ENCODE measurements around the gene TENM4.

The TENM4 gene

GRCh38 chr11:79371724-79372123 is 69.1 kb downstream of the TENM4 start:
- DNase-seq (ENCODE audit: low read depth) = no peak
- TF ChIP-seq CTCF (conservative IDR thresholded peaks at IDR 0.05; ENCODE audit: low read depth, low read length) = no peak
- no peak overlapping the region for H3K4me3 ChIP-seq (ENCODE audit: low read depth, low read length)

- no peak for TF ChIP-seq CTCF (conservative IDR thresholded peaks at IDR 0.05; ENCODE audit: low read depth, low read length)
- H3K4me3 ChIP-seq (ENCODE audit: low read depth, low read length) = no peak overlapping the region
- no peak for DNase-seq (ENCODE audit: low read depth)
Measured at GRCh38 chr11:79371152-79371551, 69.7 kb downstream of the TENM4 start.

- no peak for DNase-seq (ENCODE audit: low read depth)
- no peak overlapping the region for H3K4me3 ChIP-seq (ENCODE audit: low read depth, low read length)
- no peak for TF ChIP-seq CTCF (conservative IDR thresholded peaks at IDR 0.05; ENCODE audit: low read depth, low read length)
Measured at GRCh38 chr11:79369055-79369454, 71.8 kb downstream of the TENM4 start.

- DNase-seq (ENCODE audit: low read depth) = no peak
- TF ChIP-seq CTCF (conservative IDR thresholded peaks at IDR 0.05; ENCODE audit: low read depth, low read length) = no peak
Measured at GRCh38 chr11:79367844-79368243, 73.0 kb downstream of the TENM4 start.

GRCh38 chr11:79366218-79366617 is 74.6 kb downstream of the TENM4 start:
- H3K4me3 ChIP-seq (ENCODE audit: low read depth, low read length) = no peak overlapping the region
- no peak for DNase-seq (ENCODE audit: low read depth)
- TF ChIP-seq CTCF (conservative IDR thresholded peaks at IDR 0.05; ENCODE audit: low read depth, low read length) = no peak

More at GRCh38 chr11:79367844-79368243, 73.0 kb downstream of the TENM4 start:
- no peak overlapping the region for H3K4me3 ChIP-seq (ENCODE audit: low read depth, low read length)

GRCh38 chr11:79363861-79364378 is 76.9 kb downstream of the TENM4 start:
- no peak overlapping the region for H3K4me3 ChIP-seq (ENCODE audit: low read depth, low read length)
- no peak for DNase-seq (ENCODE audit: low read depth)
- no peak for TF ChIP-seq CTCF (conservative IDR thresholded peaks at IDR 0.05; ENCODE audit: low read depth, low read length)

- no peak for DNase-seq (ENCODE audit: low read depth)
- no peak overlapping the region for H3K4me3 ChIP-seq (ENCODE audit: low read depth, low read length)
- TF ChIP-seq CTCF (conservative IDR thresholded peaks at IDR 0.05; ENCODE audit: low read depth, low read length) = no peak
Measured at GRCh38 chr11:79363256-79363655, 77.6 kb downstream of the TENM4 start.

Data from choroid plexus epithelial cell (primary cell).